Measurements from ENCODE around the gene PIGR. TPM values are rescaled to one million over a fixed set of nuclear protein-coding genes. Genes with fewer than 3 reads are reported as not detected.

The PIGR gene
- polyA plus RNA-seq, 1 donor from 2014 or later = not detected

- H3K4me2 ChIP-seq (ENCODE audit: low read length) = no peak overlapping the region
- H3K27ac ChIP-seq (ENCODE audit: low read length) = no peak overlapping the region
- H3K9me2 ChIP-seq (ENCODE audit: insufficient read depth, low read length) = no peaks in the 10 kb centered on the region
- no peak overlapping the region for H3K9ac ChIP-seq (ENCODE audit: low read length)
- H2AFZ ChIP-seq (ENCODE audit: low read depth, low read length) = no peak overlapping the region
- no peak overlapping the region for H3K4me3 ChIP-seq (ENCODE audit: low read length)
- no peaks in the 10 kb centered on the region for H3K36me3 ChIP-seq (ENCODE audit: insufficient read depth, low read length)
- no peaks in the 10 kb centered on the region for H3K79me2 ChIP-seq (replicated peaks; ENCODE audit: insufficient read depth, low read length)
- no peaks in the 10 kb centered on the region for H4K20me1 ChIP-seq (ENCODE audit: insufficient read depth)
- TF ChIP-seq REST (IDR thresholded peaks at IDR 0.05; ENCODE audit: borderline replicate concordance) (no peak), EZH2 (IDR thresholded peaks at IDR 0.05; ENCODE audit: borderline replicate concordance, insufficient read depth, low read length, poor library complexity, severe bottlenecking) (no peak), POLR2AphosphoS5 (IDR thresholded peaks at IDR 0.05) (no peak), MXI1 (conservative IDR thresholded peaks at IDR 0.05; ENCODE audit: poor library complexity, severe bottlenecking) (no peak), SMC3 (conservative IDR thresholded peaks at IDR 0.05; ENCODE audit: poor library complexity) (no peak), RAD21 (conservative IDR thresholded peaks at IDR 0.05) (no peak), TAF1 (IDR thresholded peaks at IDR 0.05; ENCODE audit: low read depth) (no peak), EP300 (conservative IDR thresholded peaks at IDR 0.05; ENCODE audit: poor library complexity, severe bottlenecking) (no peak)
- TF ChIP-seq, protein P1, sequence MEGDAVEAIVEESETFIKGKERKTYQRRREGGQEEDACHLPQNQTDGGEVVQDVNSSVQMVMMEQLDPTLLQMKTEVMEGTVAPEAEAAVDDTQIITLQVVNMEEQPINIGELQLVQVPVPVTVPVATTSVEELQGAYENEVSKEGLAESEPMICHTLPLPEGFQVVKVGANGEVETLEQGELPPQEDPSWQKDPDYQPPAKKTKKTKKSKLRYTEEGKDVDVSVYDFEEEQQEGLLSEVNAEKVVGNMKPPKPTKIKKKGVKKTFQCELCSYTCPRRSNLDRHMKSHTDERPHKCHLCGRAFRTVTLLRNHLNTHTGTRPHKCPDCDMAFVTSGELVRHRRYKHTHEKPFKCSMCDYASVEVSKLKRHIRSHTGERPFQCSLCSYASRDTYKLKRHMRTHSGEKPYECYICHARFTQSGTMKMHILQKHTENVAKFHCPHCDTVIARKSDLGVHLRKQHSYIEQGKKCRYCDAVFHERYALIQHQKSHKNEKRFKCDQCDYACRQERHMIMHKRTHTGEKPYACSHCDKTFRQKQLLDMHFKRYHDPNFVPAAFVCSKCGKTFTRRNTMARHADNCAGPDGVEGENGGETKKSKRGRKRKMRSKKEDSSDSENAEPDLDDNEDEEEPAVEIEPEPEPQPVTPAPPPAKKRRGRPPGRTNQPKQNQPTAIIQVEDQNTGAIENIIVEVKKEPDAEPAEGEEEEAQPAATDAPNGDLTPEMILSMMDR (IDR thresholded peaks at IDR 0.05; ENCODE audit: poor library complexity, severe bottlenecking) = no peak
- no peaks in the 10 kb centered on the region for H3K27me3 ChIP-seq (ENCODE audit: insufficient read depth, low read depth, low read length)
- no peaks in the 10 kb centered on the region for H3K9me3 ChIP-seq (ENCODE audit: low read length)
- no peaks in the 10 kb centered on the region for H3F3A ChIP-seq (ENCODE audit: insufficient read depth, low read length, poor library complexity, severe bottlenecking)
These were observed 28.2 kb downstream of the PIGR start for GRCh38 chr1:206918076-206918475.

DNA sequence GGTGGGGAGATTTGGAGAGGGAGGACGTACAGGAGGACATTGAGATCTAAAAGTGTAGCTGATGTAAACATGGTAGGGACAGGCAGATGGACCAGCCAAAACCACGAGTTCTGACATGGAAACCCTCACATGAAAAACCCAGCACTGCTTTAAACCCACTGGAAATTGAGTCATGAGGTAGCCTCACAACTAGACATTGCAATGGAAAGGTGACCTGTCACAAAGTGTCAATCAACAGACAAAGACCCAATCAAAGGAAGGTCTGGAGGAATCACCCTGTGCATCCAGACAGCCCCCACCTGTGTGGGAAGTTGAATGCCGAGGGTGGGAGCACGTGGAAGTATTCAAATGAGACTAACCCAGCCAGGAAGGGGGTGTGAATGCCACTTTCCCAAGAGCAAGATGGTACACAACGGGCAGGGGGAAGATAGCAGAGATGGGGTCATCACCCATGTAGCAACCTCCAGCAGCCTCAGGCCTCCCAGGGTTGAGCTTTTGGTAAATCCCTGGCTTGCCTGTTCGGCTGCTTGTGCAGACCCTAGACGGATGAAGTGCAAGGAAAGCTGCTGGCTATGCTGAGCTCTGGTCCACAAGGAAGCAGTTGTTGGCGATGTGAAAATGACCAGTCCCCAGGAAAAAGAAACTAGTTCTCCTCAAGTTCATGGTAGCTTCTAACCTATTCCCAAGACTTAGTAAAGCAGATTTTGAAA is 30.1 kb downstream of the PIGR start:
- Histone ChIP-seq H3K4me3 (ENCODE audit: low read length) (no peak overlapping the region), H3K27ac (ENCODE audit: low read length) (no peak overlapping the region), H3K4me2 (ENCODE audit: low read length) (no peak overlapping the region), H3K36me3 (ENCODE audit: insufficient read depth, low read length) (no peaks in the 10 kb centered on the region), H3K79me2 (replicated peaks; ENCODE audit: insufficient read depth, low read length) (no peaks in the 10 kb centered on the region), H3K9ac (ENCODE audit: low read length) (no peak overlapping the region), H3F3A (ENCODE audit: insufficient read depth, low read length, poor library complexity, severe bottlenecking) (no peaks in the 10 kb centered on the region), H3K9me3 (ENCODE audit: low read length) (no peaks in the 10 kb centered on the region), H3K27me3 (ENCODE audit: insufficient read depth, low read depth, low read length) (no peaks in the 10 kb centered on the region), H3K9me2 (ENCODE audit: insufficient read depth, low read length) (no peaks in the 10 kb centered on the region), H2AFZ (ENCODE audit: low read depth, low read length) (no peak overlapping the region), H4K20me1 (ENCODE audit: insufficient read depth) (no peaks in the 10 kb centered on the region)
- no peak for TF ChIP-seq EP300 (conservative IDR thresholded peaks at IDR 0.05; ENCODE audit: poor library complexity, severe bottlenecking)
- no peak for TF ChIP-seq POLR2AphosphoS5 (IDR thresholded peaks at IDR 0.05)
- TF ChIP-seq TAF1 (IDR thresholded peaks at IDR 0.05; ENCODE audit: low read depth) = no peak
- no peak for TF ChIP-seq SMC3 (conservative IDR thresholded peaks at IDR 0.05; ENCODE audit: poor library complexity)
- TF ChIP-seq REST (IDR thresholded peaks at IDR 0.05; ENCODE audit: borderline replicate concordance) = no peak
- TF ChIP-seq, protein P1 (IDR thresholded peaks at IDR 0.05; ENCODE audit: poor library complexity, severe bottlenecking) = no peak
- TF ChIP-seq EZH2 (IDR thresholded peaks at IDR 0.05; ENCODE audit: borderline replicate concordance, insufficient read depth, low read length, poor library complexity, severe bottlenecking) = no peak
- TF ChIP-seq RAD21 (conservative IDR thresholded peaks at IDR 0.05) = no peak
- TF ChIP-seq MXI1 (conservative IDR thresholded peaks at IDR 0.05; ENCODE audit: poor library complexity, severe bottlenecking) = no peak

Data from neural cell (in vitro differentiated cells).